SHP77 treated with DMSO at 0.1 percent for 48 hours (cell line): ENCODE data around the gene AUTS2.

Experiments
- DNase-seq: peaks from one replicate; lab custom pipeline; 2025; lab: John Stamatoyannopoulos, UW

The AUTS2 gene

GRCh38 chr7:70657989-70658632 lies 1059.8 kb downstream of the AUTS2 start:
- DNase-seq = no peak

GRCh38 chr7:70659263-70659662 lies 1061.0 kb downstream of the AUTS2 start:
- no peak for DNase-seq

GRCh38 chr7:70660154-70660818 lies 1062.0 kb downstream of the AUTS2 start:
- no peak for DNase-seq

GRCh38 chr7:70660819-70661191 lies 1062.5 kb downstream of the AUTS2 start:
- no peak for DNase-seq

- DNase-seq = no peak
Measured at GRCh38 chr7:70663680-70664079, 1065.4 kb downstream of the AUTS2 start.

GRCh38 chr7:70665997-70666396 lies 1067.7 kb downstream of the AUTS2 start:
- no peak for DNase-seq

GRCh38 chr7:70667406-70667805 lies 1069.1 kb downstream of the AUTS2 start:
- DNase-seq = no peak

- DNase-seq = no peak
Measured at GRCh38 chr7:70668606-70669358, 1070.5 kb downstream of the AUTS2 start.

GRCh38 chr7:70669854-70670253 lies 1071.6 kb downstream of the AUTS2 start:
- DNase-seq = no peak

- no peak for DNase-seq
Measured at GRCh38 chr7:70670288-70670687, 1072.0 kb downstream of the AUTS2 start.

GRCh38 chr7:70673778-70674570 lies 1075.7 kb downstream of the AUTS2 start:
- no peak for DNase-seq

- DNase-seq = no peak
Measured at GRCh38 chr7:70674571-70675010, 1076.3 kb downstream of the AUTS2 start.

GRCh38 chr7:70676243-70676642 lies 1078.0 kb downstream of the AUTS2 start:
- DNase-seq = no peak

- no peak for DNase-seq
Measured at GRCh38 chr7:70678621-70679251, 1080.5 kb downstream of the AUTS2 start.

GRCh38 chr7:70679661-70680060 lies 1081.4 kb downstream of the AUTS2 start:
- no peak for DNase-seq

- DNase-seq = no peak
Measured at GRCh38 chr7:70680306-70680705, 1082.0 kb downstream of the AUTS2 start.

GRCh38 chr7:70680743-70681468 lies 1082.6 kb downstream of the AUTS2 start:
- DNase-seq = no peak

GRCh38 chr7:70681469-70682350 lies 1083.4 kb downstream of the AUTS2 start:
- no peak for DNase-seq

GRCh38 chr7:70684173-70684572 lies 1085.9 kb downstream of the AUTS2 start:
- DNase-seq = no peak

- no peak for DNase-seq
Measured at GRCh38 chr7:70693321-70693685, 1095.0 kb downstream of the AUTS2 start.
